Tibial nerve (tissue), 4 donors: ENCODE data around the gene ATPAF1. TPM values are rescaled to one million over a fixed set of nuclear protein-coding genes. Genes with fewer than 3 reads are reported as not detected.

Experiments
- DNase-seq, 2 donors: peaks; one replicate each; pipeline ENCODE4 v3.0.0-alpha.2; 2019; ENCODE audit warnings: low spot score in 2 of 2
- H3K27ac ChIP-seq, 4 donors: fragments of 200-600 bp; sonication (generic) in 3 of 4; one replicate each; pipeline ENCODE4 v1.5.1; 2017 to 2019; ENCODE audit warnings: mild to moderate bottlenecking in 1 of 4
- H3K27me3 ChIP-seq, 2 donors: fragments of 200-600 bp; sonication (generic) in 1 of 2; one replicate each; pipeline versions ENCODE4 v1.5.1 to v1.6.0; 2017 to 2019
- H3K36me3 ChIP-seq, 3 donors: fragments of 200-600 bp; sonication (generic); one replicate each; pipeline ENCODE4 v1.5.1; 2018 to 2019
- H3K4me1 ChIP-seq, 4 donors: fragments of 200-600 bp; sonication (generic) in 3 of 4; one replicate each; pipeline ENCODE4 v1.5.1; 2017 to 2019
- H3K4me3 ChIP-seq, 4 donors: fragments of 200-600 bp; sonication (generic) in 3 of 4; one replicate each; pipeline ENCODE4 v1.5.1; 2017 to 2019; ENCODE audit warnings: mild to moderate bottlenecking in 1 of 4, moderate library complexity in 1 of 4
- H3K9me3 ChIP-seq, 4 donors: fragments of 200-600 bp; sonication (generic) in 3 of 4; one replicate each; pipeline ENCODE4 v1.5.1; 2017 to 2019
- CTCF ChIP-seq, 5 experiments: fragments of 200-600 bp in 3 of 5; fragments of 450-650 bp in 2 of 5; sonication (generic) in 3 of 5; IDR thresholded peaks; one replicate each; pipeline ENCODE4 v1.5.1; 2016 to 2019; ENCODE audit warnings: antibody characterized with exemption in 5 of 5, mild to moderate bottlenecking in 3 of 5, moderate library complexity in 2 of 5
- EP300 ChIP-seq, 2 donors: sonication (generic); formaldehyde crosslinking; IDR thresholded peaks; one replicate each; pipeline ENCODE4 v1.6.1; 2017; ENCODE audit warnings: antibody characterized with exemption in 2 of 2, mild to moderate bottlenecking in 1 of 2
- POLR2A ChIP-seq, 2 donors: fragments of 450-650 bp; IDR thresholded peaks; one replicate each; pipeline ENCODE4 v1.6.1; 2017; ENCODE audit warnings: antibody characterized with exemption in 2 of 2, mild to moderate bottlenecking in 2 of 2, moderate library complexity in 2 of 2
- WGBS, 2 donors: methylation state at CpG; one replicate each; pipeline ENCODE4 v1.1.5; 2018; 5-methylcytosine and 5-hydroxymethylcytosine counted together
- total RNA-seq, 4 donors: library from RNA; depleted of rRNA; stranded (reverse); fragments of >200 nt; gene quantifications; one replicate each; pipeline ENCODE4 v1.1.0, GENCODE V29; 2016

The ATPAF1 gene
- total RNA-seq, 4 donors from 2014 or later = 26.3 to 38.5 (median 30.2) TPM

GRCh38 chr1:46595127-46595526, 73.0 kb downstream of the ATPAF1 start:
- peak overlapping the region in 3 of 4 donors; percentile 47 to 66 (median 62) for H3K27ac ChIP-seq
- peaks cover 0 to 30% (median 4%) of the 10 kb centered on the region in 4 donors for H3K4me1 ChIP-seq
- peaks cover 0 to 34% (median 15%) of the 10 kb centered on the region in 3 donors for H3K36me3 ChIP-seq
- DNase-seq = peak; percentile 76 to 85
- H3K9me3 ChIP-seq = no peaks in the 10 kb centered on the region
- no peaks in the 10 kb centered on the region for H3K27me3 ChIP-seq
- H3K4me3 ChIP-seq = no peak overlapping the region
- WGBS, 2 donors = 20 to 23% methylated on average over 3 of the region's 3 CpGs
- TF ChIP-seq POLR2A (IDR thresholded peaks at IDR 0.05) (no peak), CTCF (IDR thresholded peaks at IDR 0.05) (no peak), EP300 (IDR thresholded peaks at IDR 0.05) (peak; percentile 74 to 80)

GRCh38 chr1:46594063-46594462, 74.1 kb downstream of the ATPAF1 start:
- H3K4me1 ChIP-seq = peaks cover 0 to 25% (median 4%) of the 10 kb centered on the region in 4 donors
- peak overlapping the region in 3 of 4 donors; percentile 46 to 66 (median 62) for H3K27ac ChIP-seq
- 79 to 87% methylated on average over 5 of the region's 5 CpGs for WGBS, 2 donors
- H3K4me3 ChIP-seq = no peak overlapping the region
- H3K36me3 ChIP-seq = peaks cover 0 to 45% (median 15%) of the 10 kb centered on the region in 3 donors
- DNase-seq = no peak
- peak in 1 of 2 donors; percentile 25 for TF ChIP-seq EP300 (IDR thresholded peaks at IDR 0.05)
- TF ChIP-seq POLR2A (IDR thresholded peaks at IDR 0.05) = no peak
- H3K27me3 ChIP-seq = no peaks in the 10 kb centered on the region
- no peaks in the 10 kb centered on the region for H3K9me3 ChIP-seq

GRCh38 chr1:46592823-46593222, 75.3 kb downstream of the ATPAF1 start:
- no peak for DNase-seq
- no peak overlapping the region for H3K4me3 ChIP-seq
- no peak overlapping the region for H3K27ac ChIP-seq
- H3K4me1 ChIP-seq = peaks cover 0 to 20% (median 4%) of the 10 kb centered on the region in 4 donors
- no peaks in the 10 kb centered on the region for H3K27me3 ChIP-seq
- TF ChIP-seq POLR2A (IDR thresholded peaks at IDR 0.05) (no peak), EP300 (IDR thresholded peaks at IDR 0.05) (no peak), CTCF (IDR thresholded peaks at IDR 0.05) (no peak)
- 87 to 89% methylated on average over 4 of the region's 4 CpGs for WGBS, 2 donors
- peaks cover 0 to 50% (median 15%) of the 10 kb centered on the region in 3 donors for H3K36me3 ChIP-seq
- H3K9me3 ChIP-seq = no peaks in the 10 kb centered on the region

- H3K27ac ChIP-seq = no peak overlapping the region
- H3K27me3 ChIP-seq = no peaks in the 10 kb centered on the region
- H3K4me1 ChIP-seq = peaks cover 0 to 8% (median 1%) of the 10 kb centered on the region in 4 donors
- peaks cover 0 to 75% (median 15%) of the 10 kb centered on the region in 3 donors for H3K36me3 ChIP-seq
- TF ChIP-seq POLR2A (IDR thresholded peaks at IDR 0.05) = no peak
- no peak for TF ChIP-seq EP300 (IDR thresholded peaks at IDR 0.05)
- DNase-seq = no peak
- 91 to 95% methylated on average over 3 of the region's 3 CpGs for WGBS, 2 donors
- H3K9me3 ChIP-seq = no peaks in the 10 kb centered on the region
- no peak overlapping the region for H3K4me3 ChIP-seq
Measured at GRCh38 chr1:46589529-46589928, 78.6 kb downstream of the ATPAF1 start.

GRCh38 chr1:46587069-46587468, 81.1 kb downstream of the ATPAF1 start:
- peaks cover 0 to 85% (median 12%) of the 10 kb centered on the region in 3 donors for H3K36me3 ChIP-seq
- DNase-seq = no peak
- peaks cover 0 to 5% (median 0%) of the 10 kb centered on the region in 4 donors for H3K4me1 ChIP-seq
- no peak overlapping the region for H3K27ac ChIP-seq
- no peaks in the 10 kb centered on the region for H3K27me3 ChIP-seq
- H3K4me3 ChIP-seq = no peak overlapping the region
- WGBS, 2 donors = 64 to 80% methylated on average over 7 of the region's 7 CpGs
- TF ChIP-seq EP300 (IDR thresholded peaks at IDR 0.05) (peak in 1 of 2 donors; percentile 67), CTCF (IDR thresholded peaks at IDR 0.05) (no peak)
- no peaks in the 10 kb centered on the region for H3K9me3 ChIP-seq

- Histone ChIP-seq H3K27me3 (no peaks in the 10 kb centered on the region), H3K36me3 (peaks cover 0 to 84% (median 7%) of the 10 kb centered on the region in 3 donors), H3K4me1 (peaks cover 0 to 5% (median 0%) of the 10 kb centered on the region in 4 donors), H3K27ac (no peak overlapping the region), H3K4me3 (no peak overlapping the region), H3K9me3 (no peaks in the 10 kb centered on the region)
- 76% methylated on average over 12 of the region's 12 CpGs for WGBS, 2 donors
- no peak for TF ChIP-seq POLR2A (IDR thresholded peaks at IDR 0.05)
- no peak for TF ChIP-seq CTCF (IDR thresholded peaks at IDR 0.05)
- TF ChIP-seq EP300 (IDR thresholded peaks at IDR 0.05) = no peak
- no peak for DNase-seq
Measured at GRCh38 chr1:46585312-46585938, 82.7 kb downstream of the ATPAF1 start.
